NOMO-1 treated with DMSO at 0.1 percent for 48 hours (cell line): ENCODE measurements around the gene GALK1.
"Not testable (repeated sequence)": the region's sequence is repeated elsewhere in the genome, so short reads cannot be mapped to it uniquely, and the experiment has no call there.

Experiments used
- DNase-seq: peaks from one replicate; lab custom pipeline; 2025; ENCODE audit not compliant: unreplicated experiment; lab: John Stamatoyannopoulos, UW

The GALK1 gene

GRCh38 chr17:75764711-75765421 lies at the start of gene GALK1:
Gene GALK1, minus strand, starts transcription at chr17:75765192. Its CDS starts 56 bp downstream, at chr17:75765136.
- DNase-seq: peak; percentile 68

DNA sequence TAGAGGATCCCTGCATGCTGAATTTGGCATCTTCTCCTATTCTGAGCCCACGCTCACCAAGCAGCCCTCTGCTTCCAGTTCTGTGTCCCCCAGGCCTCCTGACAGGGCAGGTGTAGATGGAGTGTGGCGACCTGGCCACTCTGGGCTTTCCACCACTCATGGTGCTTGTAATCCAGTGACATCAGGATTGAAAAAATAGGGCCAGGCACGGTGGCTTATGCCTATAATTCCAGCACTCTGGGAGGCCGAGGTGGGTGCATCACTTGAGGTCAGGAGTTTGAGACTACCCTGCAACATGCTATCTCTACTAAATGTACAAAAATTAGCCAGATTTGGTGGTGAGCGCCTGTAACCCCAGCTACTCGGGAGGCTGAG lies 49.0 kb upstream of the GALK1 start:
- DNase-seq: no peak

- DNase-seq: no peak
These were observed 48.4 kb upstream of the GALK1 start for GRCh38 chr17:75813081-75814020.

- DNase-seq: no peak
These were observed 47.4 kb upstream of the GALK1 start for GRCh38 chr17:75812096-75813013.

DNA sequence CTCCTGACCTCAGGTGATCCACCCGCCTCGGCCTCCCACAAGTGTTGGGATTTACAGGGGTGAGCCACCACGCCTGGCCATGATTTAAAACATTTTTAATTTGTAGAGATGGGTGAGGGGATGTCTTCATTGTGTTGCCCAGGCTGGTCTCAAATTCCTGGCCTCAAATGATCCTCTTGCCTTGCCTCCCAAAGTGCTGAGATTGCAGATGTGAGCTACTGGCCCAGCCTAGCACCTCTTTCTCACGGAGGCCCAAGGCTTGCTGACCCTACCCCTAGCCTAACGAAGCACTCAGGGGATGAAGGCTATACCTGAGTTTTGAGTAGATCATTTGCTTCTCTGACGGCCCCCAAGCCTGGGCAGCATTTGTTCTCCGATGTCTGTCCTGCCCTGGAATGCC lies 46.2 kb upstream of the GALK1 start:
- no peak for DNase-seq

DNA sequence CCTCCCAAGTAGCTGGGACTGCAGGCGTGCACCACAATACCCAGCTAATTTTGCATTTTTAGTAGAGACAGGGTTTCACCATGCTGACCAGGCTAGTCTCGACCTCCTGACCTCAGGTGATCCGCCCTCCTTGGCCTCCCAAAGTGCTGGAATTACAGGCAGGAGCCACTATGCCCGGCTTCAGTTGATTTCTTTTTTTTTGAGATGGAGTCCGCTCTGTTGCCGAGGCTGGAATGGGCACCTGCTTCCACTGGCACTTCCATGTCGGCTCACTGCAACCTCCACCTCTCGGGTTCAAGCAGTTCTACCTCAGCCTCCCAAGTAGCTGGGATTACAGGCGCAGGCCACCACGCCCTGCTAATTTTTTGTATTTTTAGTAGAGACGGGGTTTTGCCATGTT lies 45.8 kb upstream of the GALK1 start:
- not testable (repeated sequence) for DNase-seq

- DNase-seq: no peak
These were observed 45.2 kb upstream of the GALK1 start for GRCh38 chr17:75810216-75810615.

GRCh38 chr17:75809631-75810111 lies 44.7 kb upstream of the GALK1 start:
- DNase-seq: no peak

- no peak for DNase-seq
These were observed 44.1 kb upstream of the GALK1 start for GRCh38 chr17:75808905-75809621.

DNA sequence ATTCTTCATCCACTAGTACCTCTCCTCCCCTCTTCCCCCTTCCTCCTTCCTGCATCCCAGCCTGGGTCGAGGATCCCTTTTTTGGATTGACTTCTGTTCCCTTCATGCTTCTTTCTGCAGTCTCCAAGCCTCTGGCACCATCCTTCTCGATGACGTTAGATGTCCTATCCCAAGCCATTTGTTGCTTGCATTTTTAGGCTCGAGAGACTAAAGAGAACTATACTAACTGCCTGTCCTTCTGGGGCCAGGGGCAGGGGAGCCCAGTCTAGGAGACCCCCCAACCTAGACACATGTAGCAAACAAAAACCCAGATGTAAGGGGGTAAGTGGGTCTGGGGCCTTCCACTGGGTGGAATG lies 43.5 kb upstream of the GALK1 start:
- no peak for DNase-seq

DNA sequence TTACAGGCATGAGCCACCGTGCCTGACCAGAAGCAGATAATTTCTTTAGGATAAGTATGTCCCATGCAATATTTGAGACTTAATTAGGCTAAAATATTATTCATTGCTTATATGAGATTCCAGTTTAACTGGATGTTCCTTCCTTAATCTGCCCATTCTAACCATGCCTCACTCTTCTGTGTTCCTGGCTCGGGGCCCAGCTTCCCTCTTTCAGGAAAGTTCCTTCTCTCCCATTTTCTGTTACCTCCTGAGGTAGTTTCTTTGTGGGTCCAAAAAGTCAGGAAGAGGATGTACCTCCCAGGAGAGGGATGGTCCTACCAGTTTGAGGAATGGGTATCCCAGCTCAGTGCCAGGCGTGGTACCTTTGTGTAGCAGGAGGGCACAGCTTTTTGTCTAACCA lies 42.9 kb upstream of the GALK1 start:
- no peak for DNase-seq

- DNase-seq: no peak
These were observed 42.0 kb upstream of the GALK1 start for GRCh38 chr17:75806822-75807500.

DNA sequence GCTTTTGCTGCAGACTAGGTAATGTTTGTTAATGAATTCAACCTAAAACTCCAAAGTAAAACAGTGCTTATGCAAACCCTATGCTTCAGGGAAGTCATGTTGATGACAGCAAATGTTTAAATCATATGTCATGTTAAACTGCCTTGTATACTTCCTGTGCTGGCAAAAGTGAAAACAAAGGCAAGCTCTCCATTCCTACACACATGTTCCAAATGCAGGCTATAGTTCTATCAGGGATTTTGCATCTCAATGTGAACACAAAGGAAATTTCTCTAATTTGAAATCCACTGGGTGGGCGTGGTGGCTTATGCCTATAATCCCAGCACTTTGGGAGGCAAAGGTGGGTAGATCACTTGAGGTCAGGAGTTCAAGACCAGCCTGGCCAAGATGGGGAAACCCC lies 38.9 kb upstream of the GALK1 start:
- no peak for DNase-seq

GRCh38 chr17:75799402-75799801 lies 34.4 kb upstream of the GALK1 start:
- no peak for DNase-seq

- no peak for DNase-seq
These were observed 31.0 kb upstream of the GALK1 start for GRCh38 chr17:75795820-75796607.

- no peak for DNase-seq
These were observed 28.5 kb upstream of the GALK1 start for GRCh38 chr17:75793460-75793859.

DNA sequence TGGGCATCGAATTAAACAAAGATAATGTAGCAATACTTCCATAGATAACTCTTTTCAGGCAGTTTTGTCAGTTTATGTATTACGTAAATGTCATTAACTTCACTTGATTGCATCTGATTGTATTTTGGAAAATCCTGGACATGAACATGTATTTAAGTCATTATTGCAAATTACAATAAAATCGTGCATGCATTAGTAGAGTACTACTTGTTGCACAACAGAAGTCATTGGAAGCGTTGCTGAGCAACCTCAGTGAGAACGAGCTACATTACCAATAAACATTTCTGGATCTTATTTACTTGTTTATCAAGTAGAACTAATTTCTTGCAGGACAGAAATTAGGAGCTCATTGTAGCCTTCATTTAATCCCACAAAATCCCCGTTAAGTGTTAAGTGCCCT lies 26.3 kb upstream of the GALK1 start:
- DNase-seq: no peak

DNA sequence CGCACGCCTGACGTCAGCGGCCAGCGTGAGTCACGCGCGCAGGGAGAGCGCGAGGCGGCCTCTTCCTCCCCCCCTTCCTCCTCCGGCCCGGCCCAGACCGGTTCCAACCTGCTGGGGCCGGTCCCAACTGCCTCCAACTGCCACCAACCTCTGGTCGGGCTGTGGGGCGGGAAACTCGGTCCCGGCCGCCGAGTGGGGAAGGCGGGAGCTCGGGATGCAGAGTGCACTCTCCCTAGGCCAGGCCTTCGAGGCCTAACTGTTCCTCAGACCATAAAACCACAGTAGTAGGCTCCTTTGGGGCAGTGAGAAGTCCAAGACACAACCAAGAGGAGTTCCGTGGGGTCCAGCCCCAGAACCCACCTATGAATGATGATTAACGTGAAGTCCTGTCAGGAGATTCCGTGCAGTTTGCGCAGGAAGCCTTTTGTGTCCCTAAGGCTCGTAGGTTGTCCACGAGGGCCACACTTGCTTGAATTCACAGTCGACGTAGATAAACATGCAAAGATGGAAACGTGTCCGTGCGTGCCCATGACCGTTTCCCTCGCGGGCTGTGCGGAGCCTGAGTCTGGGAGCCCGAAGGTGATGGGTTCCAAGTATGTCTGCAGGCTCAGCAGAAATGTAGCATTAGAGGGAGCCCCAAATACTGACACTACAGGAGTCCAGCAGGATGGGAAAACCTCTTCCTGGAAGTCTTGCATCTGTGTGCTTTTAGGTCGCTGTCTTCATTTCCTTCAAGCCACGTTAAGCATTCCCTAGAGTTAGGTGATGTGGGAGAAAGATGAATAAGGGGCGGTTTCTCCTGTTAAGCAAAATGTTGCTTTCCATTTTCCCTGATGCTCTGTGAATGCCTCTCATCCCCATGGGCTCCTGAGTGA lies 20.3 kb upstream of the GALK1 start:
- peak; percentile 89 for DNase-seq
